ENCODE results near the gene FLRT1. TPM values are rescaled to one million over a fixed set of nuclear protein-coding genes. Genes with fewer than 3 reads are reported as not detected.

Gene FLRT1
- total RNA-seq, 4 donors from 2014 or later = 0.08 to 0.62 (median 0.15) TPM; not detected in 1

DNA sequence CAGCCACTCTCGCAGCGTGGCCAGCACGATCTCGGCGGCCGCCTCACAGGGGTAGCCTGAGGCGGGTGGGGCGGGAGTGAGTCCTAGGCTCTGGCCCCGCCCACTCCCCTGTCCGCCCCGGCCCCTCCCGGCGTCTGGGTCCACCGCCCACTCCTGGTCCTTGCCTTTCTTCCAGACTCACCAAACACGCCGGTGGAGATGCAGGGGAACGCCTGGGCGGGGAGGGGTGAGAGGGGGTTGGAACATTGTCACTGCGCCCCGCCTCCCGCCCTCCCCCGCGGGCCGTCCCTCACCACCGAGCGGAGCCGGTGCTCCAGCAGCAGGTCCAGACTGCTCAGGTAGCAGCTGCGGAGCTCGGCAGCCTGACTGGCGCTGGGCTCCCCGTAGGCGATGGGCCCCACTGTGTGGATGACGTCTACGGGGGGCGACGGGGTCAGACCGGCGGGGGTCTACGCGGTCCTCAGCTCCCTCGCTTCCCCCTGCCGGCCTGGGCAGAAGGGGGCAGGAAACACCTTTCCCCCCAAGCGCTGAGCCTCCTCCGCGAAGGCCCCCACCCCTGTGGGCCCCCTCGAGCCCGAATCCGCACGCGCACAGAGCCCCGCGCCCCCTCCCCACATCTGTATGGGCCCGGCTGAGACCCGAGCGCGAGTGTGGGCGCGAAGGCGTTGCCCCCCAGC lies 36.2 kb upstream of the FLRT1 start:
- no peak overlapping the region for H3K4me3 ChIP-seq (ENCODE audit: low read depth, poor library complexity, severe bottlenecking)
- WGBS, 2 donors = 4 to 6% methylated on average over 30 to 43 of the region's 59 CpGs
- DNase-seq (ENCODE audit: low spot score in 2 of 2) = peak; percentile 70 to 95
- intact Hi-C loops (cut with DNase I; ENCODE audit: low total_unique reads) = no loop called here
- TF ChIP-seq, protein P1, sequence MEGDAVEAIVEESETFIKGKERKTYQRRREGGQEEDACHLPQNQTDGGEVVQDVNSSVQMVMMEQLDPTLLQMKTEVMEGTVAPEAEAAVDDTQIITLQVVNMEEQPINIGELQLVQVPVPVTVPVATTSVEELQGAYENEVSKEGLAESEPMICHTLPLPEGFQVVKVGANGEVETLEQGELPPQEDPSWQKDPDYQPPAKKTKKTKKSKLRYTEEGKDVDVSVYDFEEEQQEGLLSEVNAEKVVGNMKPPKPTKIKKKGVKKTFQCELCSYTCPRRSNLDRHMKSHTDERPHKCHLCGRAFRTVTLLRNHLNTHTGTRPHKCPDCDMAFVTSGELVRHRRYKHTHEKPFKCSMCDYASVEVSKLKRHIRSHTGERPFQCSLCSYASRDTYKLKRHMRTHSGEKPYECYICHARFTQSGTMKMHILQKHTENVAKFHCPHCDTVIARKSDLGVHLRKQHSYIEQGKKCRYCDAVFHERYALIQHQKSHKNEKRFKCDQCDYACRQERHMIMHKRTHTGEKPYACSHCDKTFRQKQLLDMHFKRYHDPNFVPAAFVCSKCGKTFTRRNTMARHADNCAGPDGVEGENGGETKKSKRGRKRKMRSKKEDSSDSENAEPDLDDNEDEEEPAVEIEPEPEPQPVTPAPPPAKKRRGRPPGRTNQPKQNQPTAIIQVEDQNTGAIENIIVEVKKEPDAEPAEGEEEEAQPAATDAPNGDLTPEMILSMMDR (IDR thresholded peaks at IDR 0.05) = no peak
- no peak for TF ChIP-seq POLR2A (IDR thresholded peaks at IDR 0.05)

DNA sequence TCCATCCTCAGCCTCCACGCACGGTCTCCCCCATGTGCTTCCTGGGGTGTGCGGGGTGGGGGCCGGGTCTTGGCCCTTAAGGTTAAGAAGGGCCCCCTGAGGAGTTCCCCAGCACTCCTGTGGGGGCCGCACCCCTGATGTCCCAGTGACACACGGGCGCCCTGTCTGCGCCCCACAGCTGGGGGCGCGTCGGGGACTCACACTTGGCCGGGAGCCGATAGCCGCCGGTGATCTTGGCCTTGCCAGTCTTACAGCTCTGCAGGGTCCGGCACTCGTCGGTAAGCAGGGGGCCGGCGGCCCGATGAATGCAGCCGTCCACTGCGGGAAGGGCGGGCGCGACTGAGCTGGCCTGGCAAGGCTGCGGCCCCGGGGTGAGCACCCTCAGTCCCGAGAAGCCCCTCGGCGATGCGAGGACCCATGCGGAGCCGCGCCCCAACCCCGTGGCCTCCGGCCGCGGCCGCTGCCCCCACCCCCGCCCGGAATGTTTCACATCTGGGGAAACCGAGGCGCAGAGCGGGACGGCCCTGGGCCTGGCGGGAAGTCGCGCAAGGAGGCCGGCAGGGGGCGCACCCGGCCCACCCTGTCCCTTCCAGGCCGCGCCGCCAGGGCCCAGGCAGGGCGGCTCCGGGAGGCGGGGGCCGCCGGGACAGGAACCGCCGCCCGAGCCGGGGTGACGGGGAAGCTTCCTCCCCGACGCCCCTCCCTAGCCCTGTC lies 35.5 kb upstream of the FLRT1 start:
- intact Hi-C loops (cut with DNase I; ENCODE audit: low total_unique reads) = no loop called here
- peak in 1 of 2 donors; percentile 93 for DNase-seq (ENCODE audit: low spot score in 2 of 2)
- 0% methylated on average over 14 to 46 of the region's 67 CpGs for WGBS, 2 donors
- TF ChIP-seq, protein P1 (IDR thresholded peaks at IDR 0.05) = no peak
- TF ChIP-seq POLR2A (IDR thresholded peaks at IDR 0.05) = no peak
- H3K4me3 ChIP-seq (ENCODE audit: low read depth, poor library complexity, severe bottlenecking) = no peak overlapping the region

DNA sequence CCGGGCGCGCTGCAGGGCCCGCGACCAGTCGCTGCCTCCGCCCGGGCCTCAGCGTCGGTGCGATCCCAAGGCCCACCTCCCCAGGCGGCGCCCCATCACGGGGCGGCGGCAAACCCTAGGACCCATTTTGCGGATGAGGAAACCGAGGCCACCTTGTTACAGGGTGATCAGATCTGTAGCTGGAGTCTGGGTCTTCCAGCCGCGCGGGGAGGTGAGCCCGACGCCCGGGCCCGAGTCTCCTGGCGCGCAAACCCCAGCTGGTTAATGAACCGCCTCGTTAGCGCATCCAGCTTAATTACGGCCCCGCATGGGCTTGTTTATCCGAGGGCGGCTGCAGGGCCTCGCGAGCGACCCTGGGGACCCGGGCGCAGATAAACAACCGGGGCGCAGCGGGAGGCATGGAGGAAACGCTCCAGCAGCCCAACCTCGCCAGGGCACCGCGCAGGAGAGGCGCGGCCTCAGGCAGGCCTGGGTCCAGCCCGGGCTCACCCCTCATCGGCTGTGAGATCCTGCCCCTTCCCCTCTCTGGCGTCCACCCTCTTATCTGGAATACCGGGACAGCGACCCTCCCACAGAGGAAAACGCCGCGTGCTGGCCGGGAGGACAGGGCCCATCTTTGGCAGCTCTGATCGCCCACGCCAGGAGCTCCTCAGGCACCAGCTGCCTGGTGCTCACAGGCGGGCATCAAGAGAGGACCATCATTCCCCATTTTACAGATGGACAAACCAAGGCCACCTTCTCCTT lies 34.8 kb upstream of the FLRT1 start:
- no peak for DNase-seq (ENCODE audit: low spot score in 2 of 2)
- intact Hi-C loops (cut with DNase I; ENCODE audit: low total_unique reads) = no loop called here
- no peak overlapping the region for H3K4me3 ChIP-seq (ENCODE audit: low read depth, poor library complexity, severe bottlenecking)
- TF ChIP-seq POLR2A (IDR thresholded peaks at IDR 0.05) = no peak
- TF ChIP-seq, protein P1 (IDR thresholded peaks at IDR 0.05) = no peak
- WGBS, 2 donors = 13 to 18% methylated on average over 22 to 57 of the region's 60 CpGs

DNA sequence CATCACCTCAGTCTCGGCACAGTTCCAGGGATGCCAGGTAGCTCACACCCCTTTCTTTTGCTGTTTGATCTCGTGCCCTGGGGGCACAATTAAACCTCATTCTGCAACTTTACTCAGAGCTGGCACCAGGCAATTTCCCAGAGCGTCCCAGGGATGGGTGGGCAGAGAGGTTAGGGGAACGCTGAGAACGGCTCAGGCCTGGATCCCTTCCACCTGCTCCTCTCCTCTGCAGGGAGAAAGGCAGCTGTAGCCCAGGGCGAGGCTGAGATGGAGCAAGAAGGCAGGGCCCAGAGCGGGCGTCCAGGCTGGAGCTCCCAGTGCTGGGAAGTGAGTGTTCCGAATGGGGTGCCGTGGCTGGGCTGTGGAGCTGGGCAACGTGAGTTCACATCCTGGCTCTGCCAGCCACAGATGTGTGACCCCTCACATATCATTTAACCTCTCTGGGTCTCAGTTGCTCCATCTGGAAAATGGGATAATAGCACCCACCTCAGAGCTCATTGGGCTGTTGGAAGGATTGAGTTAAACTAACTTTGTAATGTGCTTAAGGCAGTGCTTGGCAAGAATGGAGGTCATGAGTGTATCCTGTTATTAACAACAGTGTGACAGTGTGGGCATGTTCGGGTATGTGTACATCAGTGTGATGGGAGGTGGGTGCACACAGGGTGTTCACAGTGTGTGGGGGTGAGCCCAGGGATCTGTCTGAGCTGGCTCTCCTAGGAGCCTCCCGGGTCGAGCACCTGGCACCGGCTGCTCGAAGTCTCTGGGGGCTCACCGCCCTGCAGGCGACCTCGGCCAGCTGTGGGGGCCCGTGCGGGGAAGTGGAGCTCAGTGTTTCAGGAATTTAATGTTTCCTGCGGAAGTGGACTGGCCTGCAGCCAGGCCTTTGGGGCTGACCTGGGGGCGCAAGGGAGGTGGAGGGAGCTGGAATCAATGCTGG lies 34.0 kb upstream of the FLRT1 start:
- no peak for TF ChIP-seq POLR2A (IDR thresholded peaks at IDR 0.05)
- H3K4me3 ChIP-seq (ENCODE audit: low read depth, poor library complexity, severe bottlenecking) = no peak overlapping the region
- intact Hi-C loops (cut with DNase I; ENCODE audit: low total_unique reads) = loop anchor here (2.0 kb wide), 1 partner anchor 145 kb away; no protein-coding TSS in a partner anchor
- DNase-seq (ENCODE audit: low spot score in 2 of 2) = no peak
- 46 to 50% methylated on average over 19 of the region's 23 CpGs for WGBS, 2 donors

DNA sequence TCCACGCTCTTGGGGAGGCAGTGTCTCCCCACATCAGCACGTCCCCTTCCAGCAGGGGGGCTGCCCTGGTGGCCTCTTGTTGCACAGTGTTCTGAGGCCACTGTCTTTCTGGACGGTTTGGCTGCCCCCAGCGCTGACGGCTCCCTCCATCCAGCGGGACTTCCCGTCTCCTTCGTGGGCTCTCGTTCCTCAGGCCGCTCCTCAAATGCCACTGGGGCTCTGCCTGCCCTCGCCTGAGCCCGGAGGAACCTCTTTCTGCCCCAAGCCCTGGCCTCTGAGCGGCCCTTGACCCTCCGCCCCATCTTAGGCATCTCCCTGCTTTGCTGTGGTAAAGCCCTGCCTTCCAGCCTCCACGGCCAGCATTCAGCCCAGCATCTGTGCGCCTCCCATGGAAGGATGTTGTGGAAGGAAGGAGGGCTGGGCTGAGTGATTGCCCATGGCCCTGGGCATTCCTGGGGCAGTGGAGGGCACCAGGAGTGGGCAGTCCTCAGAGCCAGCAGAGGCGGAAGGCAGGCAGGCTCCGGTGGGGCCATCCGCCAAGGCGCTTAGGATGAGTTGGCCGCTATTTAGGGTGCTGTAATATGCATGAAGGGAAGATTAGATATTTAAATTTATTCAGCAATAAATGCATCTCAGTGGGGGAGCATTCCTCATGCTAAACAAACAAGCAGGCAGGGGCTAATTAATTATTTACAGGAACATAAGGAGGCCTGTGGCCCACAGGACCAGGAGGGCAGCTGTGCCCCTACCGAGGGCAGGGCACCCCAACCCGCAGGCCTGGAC lies 31.7 kb upstream of the FLRT1 start:
- no peak overlapping the region for H3K4me3 ChIP-seq (ENCODE audit: low read depth, poor library complexity, severe bottlenecking)
- DNase-seq (ENCODE audit: low spot score in 2 of 2) = no peak
- TF ChIP-seq, protein P1 (IDR thresholded peaks at IDR 0.05) = no peak
- no peak for TF ChIP-seq POLR2A (IDR thresholded peaks at IDR 0.05)
- WGBS, 2 donors = 74 to 76% methylated on average over 23 of the region's 23 CpGs
- intact Hi-C loops (cut with DNase I; ENCODE audit: low total_unique reads) = loop anchor here (2.0 kb wide), 1 partner anchor 143 kb away; no protein-coding TSS in a partner anchor

Measured in lower leg skin (tissue), 4 donors.